Measurements from ENCODE around the gene NEDD4L.
A peak's percentile ranks its signal among the peaks of the same experiment; 100 is the strongest.

The NEDD4L gene

DNA sequence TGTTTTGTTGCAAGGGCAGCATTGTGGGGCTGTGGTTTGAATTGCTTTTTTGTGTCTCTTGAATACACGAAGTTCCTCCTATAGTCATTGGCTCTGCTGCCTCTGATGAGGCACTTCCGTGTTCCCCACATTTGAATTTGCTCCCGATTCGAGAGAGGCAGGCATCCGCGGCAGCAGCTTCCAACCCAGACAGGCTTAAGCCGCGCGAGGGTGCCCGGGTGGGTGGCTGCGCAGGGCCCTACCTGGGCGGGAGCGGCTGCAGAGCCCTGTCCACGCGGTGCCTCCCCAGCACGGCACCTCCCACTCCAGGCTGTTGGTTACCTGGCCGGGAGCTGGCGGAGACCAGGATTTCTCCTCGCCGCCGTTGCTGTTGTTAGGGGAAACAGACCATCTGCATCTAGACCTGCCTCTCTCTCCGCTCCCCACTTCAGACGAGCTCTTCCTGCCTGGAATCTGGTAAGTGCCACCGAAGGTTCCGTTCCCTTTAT lies 151.3 kb downstream of the NEDD4L start:
- H3K36me3 ChIP-seq (ENCODE audit: insufficient read depth, low read depth, low read length) = no peaks in the 10 kb centered on the region
- H3K9me3 ChIP-seq (ENCODE audit: insufficient read depth, low read depth, low read length) = no peaks in the 10 kb centered on the region
- no peak overlapping the region for H3K27ac ChIP-seq (ENCODE audit: low read length)
- no peaks in the 10 kb centered on the region; the same call in 1 of the 2 replicates for H3K27me3 ChIP-seq (ENCODE audit: insufficient read depth, low read length)
- peak overlapping the region; percentile 71 for H3K4me3 ChIP-seq (ENCODE audit: low read length)
- H3K9ac ChIP-seq (ENCODE audit: low read depth, low read length) = peak overlapping the region; percentile 50; the same call in 1 of the 2 replicates
- H3K4me1 ChIP-seq (ENCODE audit: insufficient read depth, low read length) = peaks cover 27% of the 10 kb centered on the region

DNA sequence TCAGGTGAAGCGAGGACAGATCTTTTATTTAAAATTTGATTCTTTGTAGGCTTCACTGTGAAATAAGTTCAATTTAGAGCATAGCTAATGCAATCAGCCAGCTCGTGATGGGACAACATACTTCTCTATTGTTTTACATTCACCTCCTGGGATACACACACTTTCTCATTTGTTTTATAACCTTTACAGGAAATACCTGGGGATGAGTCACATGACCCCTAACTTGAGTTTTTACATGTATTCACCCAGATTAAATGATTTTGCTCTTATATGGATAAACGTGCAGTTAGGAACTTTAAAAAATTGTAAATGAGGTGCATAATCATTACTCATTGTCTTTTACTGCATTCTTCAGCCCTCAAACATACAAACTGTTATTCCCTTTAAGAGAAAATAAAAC lies 152.1 kb downstream of the NEDD4L start:
- Histone ChIP-seq H3K4me1 (ENCODE audit: insufficient read depth, low read length) (peaks cover 27% of the 10 kb centered on the region), H3K4me3 (ENCODE audit: low read length) (peak overlapping the region; percentile 71), H3K27ac (ENCODE audit: low read length) (no peak overlapping the region), H3K27me3 (ENCODE audit: insufficient read depth, low read length) (no peaks in the 10 kb centered on the region; the same call in 1 of the 2 replicates), H3K36me3 (ENCODE audit: insufficient read depth, low read depth, low read length) (no peaks in the 10 kb centered on the region), H3K9ac (ENCODE audit: low read depth, low read length) (peak overlapping the region; percentile 50; the same call in 1 of the 2 replicates), H3K9me3 (ENCODE audit: insufficient read depth, low read depth, low read length) (no peaks in the 10 kb centered on the region)

DNA sequence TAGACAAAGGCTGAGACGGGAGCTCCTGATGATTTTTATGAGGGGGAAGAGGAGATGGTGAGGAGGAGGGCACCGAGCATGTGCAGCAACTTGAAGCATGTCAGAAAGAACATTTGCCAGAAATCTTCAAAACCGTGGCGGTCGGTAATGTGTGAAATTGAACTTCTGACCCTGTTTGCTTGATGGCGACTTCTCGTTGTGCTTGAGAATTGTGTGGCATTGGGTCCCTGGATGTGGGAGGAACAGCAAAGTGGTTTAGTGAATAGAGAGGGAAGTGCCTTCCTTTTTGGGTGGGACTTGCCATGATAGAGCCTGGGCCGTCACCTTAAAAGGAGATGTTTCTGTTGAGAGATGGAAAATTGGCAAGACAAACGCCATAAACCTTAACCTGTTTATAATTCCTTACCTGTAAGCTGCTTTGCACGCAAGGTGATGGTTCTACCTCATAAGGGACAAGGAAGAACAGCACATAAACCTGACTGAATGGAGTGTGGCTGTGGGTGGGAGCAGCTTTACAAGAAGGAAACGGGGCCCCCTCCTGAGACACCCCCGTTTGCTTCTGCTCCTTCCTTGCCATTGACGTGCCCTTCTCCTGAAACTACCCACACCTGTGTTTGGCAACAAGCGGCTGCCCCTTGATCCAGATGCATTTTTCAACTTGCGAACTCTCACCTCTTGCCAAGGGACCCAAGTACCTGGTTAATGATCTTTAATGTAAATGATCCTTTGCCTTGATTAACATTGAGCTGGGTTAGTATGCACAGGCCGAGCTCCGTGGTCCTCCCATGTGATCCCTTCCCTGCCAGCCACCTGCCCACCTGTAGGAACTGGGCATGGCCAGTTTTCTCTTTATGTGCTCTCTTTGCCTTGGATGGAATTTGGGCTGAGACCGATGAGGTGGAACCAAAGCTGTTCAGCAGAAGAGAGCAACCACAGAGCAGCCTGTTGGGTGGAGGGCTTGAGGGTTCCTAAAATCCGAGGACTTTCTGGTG lies 153.2 kb downstream of the NEDD4L start:
- peak overlapping the region; percentile 11 for H3K27ac ChIP-seq (ENCODE audit: low read length)
- peak overlapping the region; percentile 50; the same call in 1 of the 2 replicates for H3K9ac ChIP-seq (ENCODE audit: low read depth, low read length)
- H3K36me3 ChIP-seq (ENCODE audit: insufficient read depth, low read depth, low read length) = no peaks in the 10 kb centered on the region
- peaks cover 37% of the 10 kb centered on the region for H3K4me1 ChIP-seq (ENCODE audit: insufficient read depth, low read length)
- peak overlapping the region; percentile 71; the same call in 1 of the 2 replicates for H3K4me3 ChIP-seq (ENCODE audit: low read length)
- H3K27me3 ChIP-seq (ENCODE audit: insufficient read depth, low read length) = no peaks in the 10 kb centered on the region; the same call in 1 of the 2 replicates
- no peaks in the 10 kb centered on the region for H3K9me3 ChIP-seq (ENCODE audit: insufficient read depth, low read depth, low read length)

DNA sequence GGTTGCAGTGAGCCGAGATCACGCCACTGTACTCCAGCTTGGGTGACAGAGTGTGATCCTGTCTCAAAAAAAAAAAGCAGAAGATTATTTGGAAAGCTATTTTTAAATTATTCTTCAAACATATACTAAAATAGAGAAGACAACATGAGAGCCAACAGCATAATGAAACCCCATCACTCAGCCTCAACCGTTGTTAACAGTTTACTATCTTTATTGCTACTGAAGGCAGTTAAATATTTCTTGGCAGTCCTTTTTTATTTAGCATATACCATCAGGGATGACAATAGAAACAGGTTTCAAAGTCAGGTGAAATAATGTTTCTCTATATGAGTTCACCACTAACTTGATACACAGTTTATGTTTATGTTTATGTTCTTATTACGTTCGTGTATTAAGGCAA lies 157.2 kb downstream of the NEDD4L start:
- Histone ChIP-seq H3K9me3 (ENCODE audit: insufficient read depth, low read depth, low read length) (no peaks in the 10 kb centered on the region), H3K4me1 (ENCODE audit: insufficient read depth, low read length) (peaks cover 19% of the 10 kb centered on the region; the same call in 1 of the 2 replicates), H3K9ac (ENCODE audit: low read depth, low read length) (no peak overlapping the region), H3K36me3 (ENCODE audit: insufficient read depth, low read depth, low read length) (0 out of 2 replicates have a peak, but pooled peaks cover under 1% of the 10 kb centered on the region), H3K4me3 (ENCODE audit: low read length) (no peak overlapping the region), H3K27me3 (ENCODE audit: insufficient read depth, low read length) (no peaks in the 10 kb centered on the region), H3K27ac (ENCODE audit: low read length) (no peak overlapping the region)

DNA sequence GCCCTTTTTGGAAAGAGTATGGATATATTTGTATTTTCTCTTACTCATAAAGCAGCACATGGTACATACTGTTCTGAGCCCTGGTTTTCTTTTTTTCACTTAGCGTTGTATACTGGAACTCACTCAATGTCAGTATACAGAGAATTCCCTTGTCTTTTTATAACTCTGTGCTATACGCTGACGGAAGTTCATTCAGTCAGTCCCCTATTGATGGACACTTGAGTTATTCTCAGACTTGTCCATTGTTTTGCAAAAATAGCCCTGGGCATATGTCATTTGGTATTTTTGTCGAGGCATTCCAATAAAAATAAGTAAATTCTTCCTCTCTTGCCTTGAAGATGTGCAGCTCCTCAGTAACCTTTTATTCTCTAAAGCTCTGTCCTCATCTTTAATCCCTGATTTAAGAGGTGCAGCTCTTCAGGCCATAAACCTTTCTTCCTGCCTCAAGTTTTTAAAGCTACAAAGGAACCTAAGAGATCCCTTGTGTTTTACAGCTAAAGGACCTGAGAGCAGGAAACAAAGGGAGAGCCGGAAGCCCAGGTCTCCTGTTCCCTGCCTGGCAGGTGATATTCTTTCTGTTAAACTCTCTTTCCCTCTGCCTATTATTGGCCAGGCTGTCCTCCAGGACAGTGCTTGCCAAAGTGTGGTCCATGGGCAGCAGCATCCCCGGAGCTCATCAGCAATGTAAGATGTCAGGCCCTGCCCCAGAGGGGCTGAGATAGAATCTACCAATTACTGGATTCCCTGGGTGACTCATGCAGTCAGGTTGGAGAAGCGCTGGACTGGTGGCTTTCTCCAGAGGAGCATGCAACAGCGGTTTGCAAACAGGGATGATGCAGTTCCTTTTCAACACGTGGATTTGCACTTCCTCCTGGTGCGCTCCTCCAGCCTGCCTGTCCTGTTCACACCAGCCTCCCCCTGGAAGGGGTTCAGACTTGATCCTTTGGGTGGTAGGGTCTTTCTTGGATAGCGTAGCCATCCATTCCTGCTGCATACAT lies 158.0 kb downstream of the NEDD4L start:
- H3K27ac ChIP-seq (ENCODE audit: low read length) = no peak overlapping the region
- H3K36me3 ChIP-seq (ENCODE audit: insufficient read depth, low read depth, low read length) = 0 out of 2 replicates have a peak, but pooled peaks cover 5% of the 10 kb centered on the region
- H3K9ac ChIP-seq (ENCODE audit: low read depth, low read length) = no peak overlapping the region
- no peaks in the 10 kb centered on the region for H3K9me3 ChIP-seq (ENCODE audit: insufficient read depth, low read depth, low read length)
- H3K4me1 ChIP-seq (ENCODE audit: insufficient read depth, low read length) = peaks cover 13% of the 10 kb centered on the region; the same call in 1 of the 2 replicates
- no peak overlapping the region for H3K4me3 ChIP-seq (ENCODE audit: low read length)
- H3K27me3 ChIP-seq (ENCODE audit: insufficient read depth, low read length) = no peaks in the 10 kb centered on the region

DNA sequence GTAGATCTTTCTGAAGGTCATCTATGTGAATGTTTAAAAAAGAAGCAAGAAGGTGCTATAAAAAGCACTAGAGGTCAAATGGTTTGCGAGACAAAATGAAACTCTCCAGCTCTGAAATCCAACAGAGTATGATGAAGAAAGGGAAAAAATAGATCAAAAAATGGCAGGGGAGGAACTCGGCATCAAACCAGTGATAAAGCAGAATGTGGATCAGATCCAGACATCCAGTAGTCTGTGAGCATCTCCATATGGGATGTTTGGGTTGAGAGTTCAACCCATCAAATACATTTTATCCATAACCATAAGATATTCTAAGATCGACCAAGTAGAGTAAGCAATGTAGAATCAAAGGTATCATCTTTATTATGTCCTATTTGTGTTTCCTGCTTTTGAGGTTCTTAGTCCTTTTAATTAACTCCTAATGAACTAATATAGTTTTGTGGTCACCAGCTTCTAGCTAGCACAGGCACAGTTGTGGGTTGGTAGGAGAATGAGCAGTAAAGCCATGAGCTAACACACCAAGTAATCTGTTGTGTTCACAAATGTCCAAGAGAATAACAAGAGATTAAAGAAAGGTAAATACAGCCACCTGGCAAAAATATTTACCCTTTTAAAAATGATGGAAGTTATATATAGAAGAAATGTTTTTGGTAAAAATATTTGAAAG lies 160.9 kb downstream of the NEDD4L start:
- Histone ChIP-seq H3K36me3 (ENCODE audit: insufficient read depth, low read depth, low read length) (0 out of 2 replicates have a peak, but pooled peaks cover 5% of the 10 kb centered on the region), H3K9ac (ENCODE audit: low read depth, low read length) (no peak overlapping the region), H3K4me3 (ENCODE audit: low read length) (no peak overlapping the region), H3K27me3 (ENCODE audit: insufficient read depth, low read length) (no peaks in the 10 kb centered on the region), H3K27ac (ENCODE audit: low read length) (no peak overlapping the region), H3K4me1 (ENCODE audit: insufficient read depth, low read length) (peaks cover 14% of the 10 kb centered on the region; the same call in 1 of the 2 replicates), H3K9me3 (ENCODE audit: insufficient read depth, low read depth, low read length) (no peaks in the 10 kb centered on the region)

DNA sequence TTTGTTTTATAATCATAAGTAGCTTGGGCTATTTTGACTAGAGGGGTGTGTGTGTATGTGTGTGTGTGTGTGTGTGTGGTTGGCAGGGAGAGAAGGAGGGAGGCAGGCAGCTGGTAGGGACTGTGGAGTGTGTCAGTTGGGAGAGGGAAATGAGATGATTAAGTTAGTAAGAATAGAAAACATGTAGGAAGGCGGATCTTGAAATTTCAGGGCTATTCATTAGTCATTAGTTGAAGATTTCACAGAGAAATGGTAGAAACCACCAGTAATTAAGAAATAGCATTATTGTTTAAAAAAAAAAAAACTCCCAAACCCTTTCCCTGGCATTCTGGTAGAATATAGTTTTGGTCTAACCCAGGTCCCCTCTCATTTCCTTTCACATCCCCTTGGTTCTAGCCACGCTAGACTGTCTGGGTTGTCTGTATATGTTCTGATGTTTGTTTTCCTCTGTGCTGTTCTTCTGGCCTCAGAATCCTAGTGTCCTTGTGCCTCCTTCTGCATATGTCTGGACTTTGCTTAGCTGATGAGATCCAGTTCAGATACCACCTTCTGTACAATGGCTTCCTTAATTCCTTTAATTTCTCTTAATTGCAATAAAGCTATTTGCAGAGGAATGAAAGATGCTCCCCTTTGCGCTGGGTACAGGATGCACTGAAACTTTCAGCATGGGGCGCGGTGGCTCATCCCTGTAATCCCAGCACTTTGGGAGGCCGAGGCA lies 161.6 kb downstream of the NEDD4L start:
- Histone ChIP-seq H3K27me3 (ENCODE audit: insufficient read depth, low read length) (no peaks in the 10 kb centered on the region), H3K36me3 (ENCODE audit: insufficient read depth, low read depth, low read length) (0 out of 2 replicates have a peak, but pooled peaks cover 5% of the 10 kb centered on the region), H3K27ac (ENCODE audit: low read length) (no peak overlapping the region), H3K9ac (ENCODE audit: low read depth, low read length) (no peak overlapping the region), H3K4me3 (ENCODE audit: low read length) (no peak overlapping the region), H3K9me3 (ENCODE audit: insufficient read depth, low read depth, low read length) (no peaks in the 10 kb centered on the region), H3K4me1 (ENCODE audit: insufficient read depth, low read length) (peaks cover 17% of the 10 kb centered on the region; the same call in 1 of the 2 replicates)

DNA sequence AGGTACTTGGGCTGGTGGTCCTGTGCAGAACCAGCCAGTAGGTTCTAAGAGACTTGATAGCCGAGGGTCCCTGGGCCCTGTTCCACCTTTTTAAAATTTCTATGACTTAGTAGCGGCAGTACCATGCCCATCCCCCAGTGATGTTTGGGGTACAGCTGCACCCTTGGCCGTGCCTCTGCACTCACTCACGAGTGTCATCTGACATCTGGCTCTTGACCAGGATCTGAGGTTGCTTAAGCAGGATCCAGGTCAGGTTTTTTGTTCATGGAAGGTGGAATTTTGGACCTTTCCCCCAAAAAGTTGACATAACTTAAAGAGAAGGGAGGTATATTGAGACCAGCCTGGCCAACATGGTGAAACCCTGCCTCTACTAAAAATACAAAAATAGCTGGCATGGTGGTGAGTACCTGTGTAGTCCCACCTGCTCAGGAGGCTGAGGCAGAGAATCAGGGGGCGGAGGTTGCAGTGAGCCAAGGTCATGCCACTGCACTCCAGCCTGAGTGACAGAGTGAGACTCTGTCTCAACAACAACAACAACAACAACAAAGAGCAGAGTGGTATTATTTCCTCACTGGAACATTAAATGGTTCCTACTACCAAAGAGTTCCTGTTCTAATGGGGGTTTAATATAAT lies 163.6 kb downstream of the NEDD4L start:
- Histone ChIP-seq H3K36me3 (ENCODE audit: insufficient read depth, low read depth, low read length) (0 out of 2 replicates have a peak, but pooled peaks cover 5% of the 10 kb centered on the region), H3K4me3 (ENCODE audit: low read length) (no peak overlapping the region), H3K27me3 (ENCODE audit: insufficient read depth, low read length) (no peaks in the 10 kb centered on the region), H3K9ac (ENCODE audit: low read depth, low read length) (no peak overlapping the region), H3K9me3 (ENCODE audit: insufficient read depth, low read depth, low read length) (no peaks in the 10 kb centered on the region), H3K4me1 (ENCODE audit: insufficient read depth, low read length) (peaks cover 8% of the 10 kb centered on the region; the same call in 1 of the 2 replicates), H3K27ac (ENCODE audit: low read length) (no peak overlapping the region)

DNA sequence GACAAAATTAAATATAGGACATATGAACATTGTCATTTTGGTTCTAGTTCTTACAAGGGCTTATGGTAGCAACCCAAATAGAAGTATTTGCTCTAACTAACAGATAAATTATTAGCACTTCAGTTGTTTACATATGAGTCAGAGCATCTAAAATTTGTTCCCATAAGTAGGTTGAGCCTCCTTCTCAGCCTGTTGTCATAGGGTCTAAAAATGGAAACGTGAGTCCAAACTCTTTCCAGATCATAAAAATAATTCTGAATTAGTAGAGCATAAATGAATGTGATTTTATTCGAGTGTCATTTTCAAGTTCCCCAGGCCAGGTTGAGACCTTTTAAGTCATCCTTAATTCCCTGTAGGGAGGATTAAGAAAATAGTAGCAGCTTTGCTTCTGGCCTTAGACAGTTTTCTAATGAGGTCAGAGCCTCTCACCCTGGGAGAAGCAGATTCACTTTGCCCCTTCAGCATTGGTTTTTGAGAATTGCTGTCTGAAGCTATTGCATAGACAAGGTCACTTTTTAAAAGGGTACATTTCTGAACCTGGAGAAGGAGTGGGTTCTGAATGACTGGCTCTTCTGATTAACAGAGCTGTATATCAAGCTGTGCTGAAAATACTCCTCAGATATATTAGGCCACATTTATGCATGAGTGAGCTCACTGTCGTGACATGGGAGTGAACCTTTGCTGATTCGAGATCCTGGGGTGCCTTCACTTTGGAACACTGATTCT lies 164.3 kb downstream of the NEDD4L start:
- Histone ChIP-seq H3K9ac (ENCODE audit: low read depth, low read length) (no peak overlapping the region), H3K27me3 (ENCODE audit: insufficient read depth, low read length) (no peaks in the 10 kb centered on the region), H3K27ac (ENCODE audit: low read length) (no peak overlapping the region), H3K9me3 (ENCODE audit: insufficient read depth, low read depth, low read length) (no peaks in the 10 kb centered on the region), H3K36me3 (ENCODE audit: insufficient read depth, low read depth, low read length) (0 out of 2 replicates have a peak, but pooled peaks cover 5% of the 10 kb centered on the region), H3K4me1 (ENCODE audit: insufficient read depth, low read length) (peaks cover 8% of the 10 kb centered on the region; the same call in 1 of the 2 replicates), H3K4me3 (ENCODE audit: low read length) (no peak overlapping the region)
